ENCODE measurements around the gene LRRC8B.

DNA sequence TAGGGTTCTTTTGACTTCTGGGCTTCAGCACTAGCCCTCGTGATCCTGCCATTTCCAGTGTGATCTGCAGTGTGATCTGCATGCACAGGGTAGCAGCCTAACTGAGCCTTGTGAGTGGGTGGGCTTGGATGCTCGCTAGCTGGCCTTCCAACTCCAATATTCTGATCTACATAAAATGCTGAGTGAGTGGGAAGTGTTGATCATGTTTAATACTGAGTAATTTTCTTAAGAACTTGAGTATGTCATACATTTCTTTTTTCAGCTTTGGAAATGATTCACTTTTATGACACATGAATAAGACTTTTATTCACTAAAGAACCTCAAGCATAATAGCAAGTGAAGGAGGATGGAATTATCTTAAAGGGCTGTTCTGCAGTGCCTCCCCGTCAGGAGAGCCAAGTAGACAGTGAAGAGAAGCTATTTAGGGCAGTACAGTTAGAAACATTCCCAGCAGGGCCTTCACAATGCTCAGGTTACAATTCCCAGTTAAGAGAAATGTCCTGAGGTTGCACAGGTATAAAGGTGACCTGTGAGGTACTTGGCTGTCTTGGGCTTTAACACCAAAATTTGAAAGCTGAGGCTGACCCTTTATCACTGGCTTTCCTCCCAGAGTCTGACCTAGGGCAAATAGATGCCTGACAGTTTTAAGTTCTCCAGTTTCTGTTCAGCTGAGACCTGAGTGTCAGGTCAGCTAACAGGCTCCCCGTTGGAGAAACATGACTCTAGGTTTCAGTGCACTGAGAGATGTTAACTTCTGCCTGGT lies 79.2 kb downstream of the LRRC8B start:
- TF ChIP-seq, protein P1, sequence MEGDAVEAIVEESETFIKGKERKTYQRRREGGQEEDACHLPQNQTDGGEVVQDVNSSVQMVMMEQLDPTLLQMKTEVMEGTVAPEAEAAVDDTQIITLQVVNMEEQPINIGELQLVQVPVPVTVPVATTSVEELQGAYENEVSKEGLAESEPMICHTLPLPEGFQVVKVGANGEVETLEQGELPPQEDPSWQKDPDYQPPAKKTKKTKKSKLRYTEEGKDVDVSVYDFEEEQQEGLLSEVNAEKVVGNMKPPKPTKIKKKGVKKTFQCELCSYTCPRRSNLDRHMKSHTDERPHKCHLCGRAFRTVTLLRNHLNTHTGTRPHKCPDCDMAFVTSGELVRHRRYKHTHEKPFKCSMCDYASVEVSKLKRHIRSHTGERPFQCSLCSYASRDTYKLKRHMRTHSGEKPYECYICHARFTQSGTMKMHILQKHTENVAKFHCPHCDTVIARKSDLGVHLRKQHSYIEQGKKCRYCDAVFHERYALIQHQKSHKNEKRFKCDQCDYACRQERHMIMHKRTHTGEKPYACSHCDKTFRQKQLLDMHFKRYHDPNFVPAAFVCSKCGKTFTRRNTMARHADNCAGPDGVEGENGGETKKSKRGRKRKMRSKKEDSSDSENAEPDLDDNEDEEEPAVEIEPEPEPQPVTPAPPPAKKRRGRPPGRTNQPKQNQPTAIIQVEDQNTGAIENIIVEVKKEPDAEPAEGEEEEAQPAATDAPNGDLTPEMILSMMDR (IDR thresholded peaks at IDR 0.05; ENCODE audit: borderline replicate concordance, extremely low read depth, low read length, poor library complexity, severe bottlenecking) = no peak
- TF ChIP-seq EZH2 (IDR thresholded peaks at IDR 0.05; ENCODE audit: borderline replicate concordance, low read depth, low read length, severe bottlenecking) = no peak

All from DND-41 (cell line).